ENCODE results near the gene AIG1.

DNA sequence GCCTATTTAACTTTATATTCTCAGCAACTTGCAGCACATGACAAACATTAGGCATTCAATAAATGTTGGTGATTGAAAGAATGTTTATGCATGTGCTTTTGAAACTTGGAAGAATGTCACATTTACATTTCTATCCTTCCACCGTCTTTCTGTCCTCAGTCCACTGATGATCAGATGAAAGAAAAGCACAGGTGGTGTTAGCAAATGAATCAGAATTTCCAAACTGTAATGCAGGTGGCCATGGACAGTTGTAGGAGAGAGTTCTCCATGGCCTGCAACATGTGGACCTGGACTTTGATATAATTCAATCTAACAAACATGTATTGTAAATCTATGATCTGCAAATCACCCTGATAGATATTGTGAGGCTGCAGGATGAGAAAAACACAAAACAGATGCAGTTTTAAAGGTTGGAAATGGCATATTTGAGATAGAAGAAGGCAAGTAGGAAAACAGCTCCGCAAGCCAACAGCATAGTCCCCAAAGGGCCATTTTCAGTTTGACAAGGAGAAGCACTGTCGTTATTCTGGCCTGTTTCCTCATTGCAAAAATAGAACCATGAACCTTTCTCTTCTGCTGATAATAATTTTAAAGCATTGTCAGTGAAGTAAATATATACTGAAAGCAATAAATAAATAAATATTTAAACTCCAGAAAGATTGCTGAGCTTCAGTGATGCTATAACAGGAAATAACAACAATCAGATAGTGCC lies 119.4 kb downstream of the AIG1 start:
- TF ChIP-seq, protein P1, sequence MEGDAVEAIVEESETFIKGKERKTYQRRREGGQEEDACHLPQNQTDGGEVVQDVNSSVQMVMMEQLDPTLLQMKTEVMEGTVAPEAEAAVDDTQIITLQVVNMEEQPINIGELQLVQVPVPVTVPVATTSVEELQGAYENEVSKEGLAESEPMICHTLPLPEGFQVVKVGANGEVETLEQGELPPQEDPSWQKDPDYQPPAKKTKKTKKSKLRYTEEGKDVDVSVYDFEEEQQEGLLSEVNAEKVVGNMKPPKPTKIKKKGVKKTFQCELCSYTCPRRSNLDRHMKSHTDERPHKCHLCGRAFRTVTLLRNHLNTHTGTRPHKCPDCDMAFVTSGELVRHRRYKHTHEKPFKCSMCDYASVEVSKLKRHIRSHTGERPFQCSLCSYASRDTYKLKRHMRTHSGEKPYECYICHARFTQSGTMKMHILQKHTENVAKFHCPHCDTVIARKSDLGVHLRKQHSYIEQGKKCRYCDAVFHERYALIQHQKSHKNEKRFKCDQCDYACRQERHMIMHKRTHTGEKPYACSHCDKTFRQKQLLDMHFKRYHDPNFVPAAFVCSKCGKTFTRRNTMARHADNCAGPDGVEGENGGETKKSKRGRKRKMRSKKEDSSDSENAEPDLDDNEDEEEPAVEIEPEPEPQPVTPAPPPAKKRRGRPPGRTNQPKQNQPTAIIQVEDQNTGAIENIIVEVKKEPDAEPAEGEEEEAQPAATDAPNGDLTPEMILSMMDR (conservative IDR thresholded peaks at IDR 0.05; ENCODE audit: low read depth, low read length): no peak
- TF ChIP-seq POLR2A (IDR thresholded peaks at IDR 0.05; ENCODE audit: low read depth, low read length) (no peak), MXI1 (IDR thresholded peaks at IDR 0.05; ENCODE audit: borderline replicate concordance, low read depth, low read length) (no peak), SMC3 (IDR thresholded peaks at IDR 0.05; ENCODE audit: low read depth, low read length) (no peak), RCOR1 (IDR thresholded peaks at IDR 0.05; ENCODE audit: insufficient replicate concordance, low read length) (no peak), RAD21 (IDR thresholded peaks at IDR 0.05; ENCODE audit: low read length) (no peak), FOS (IDR thresholded peaks at IDR 0.05; ENCODE audit: low read depth, low read length) (no peak), MAZ (IDR thresholded peaks at IDR 0.05; ENCODE audit: borderline replicate concordance, low read depth, low read length) (no peak), CEBPB (IDR thresholded peaks at IDR 0.05; ENCODE audit: low read depth, low read length) (no peak), RFX5 (IDR thresholded peaks at IDR 0.05; ENCODE audit: low read depth, low read length) (no peak)
- TF ChIP-seq, protein P2, sequence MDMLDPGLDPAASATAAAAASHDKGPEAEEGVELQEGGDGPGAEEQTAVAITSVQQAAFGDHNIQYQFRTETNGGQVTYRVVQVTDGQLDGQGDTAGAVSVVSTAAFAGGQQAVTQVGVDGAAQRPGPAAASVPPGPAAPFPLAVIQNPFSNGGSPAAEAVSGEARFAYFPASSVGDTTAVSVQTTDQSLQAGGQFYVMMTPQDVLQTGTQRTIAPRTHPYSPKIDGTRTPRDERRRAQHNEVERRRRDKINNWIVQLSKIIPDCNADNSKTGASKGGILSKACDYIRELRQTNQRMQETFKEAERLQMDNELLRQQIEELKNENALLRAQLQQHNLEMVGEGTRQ (IDR thresholded peaks at IDR 0.05; ENCODE audit: low read depth, low read length): no peak
- TF ChIP-seq, protein P3, sequence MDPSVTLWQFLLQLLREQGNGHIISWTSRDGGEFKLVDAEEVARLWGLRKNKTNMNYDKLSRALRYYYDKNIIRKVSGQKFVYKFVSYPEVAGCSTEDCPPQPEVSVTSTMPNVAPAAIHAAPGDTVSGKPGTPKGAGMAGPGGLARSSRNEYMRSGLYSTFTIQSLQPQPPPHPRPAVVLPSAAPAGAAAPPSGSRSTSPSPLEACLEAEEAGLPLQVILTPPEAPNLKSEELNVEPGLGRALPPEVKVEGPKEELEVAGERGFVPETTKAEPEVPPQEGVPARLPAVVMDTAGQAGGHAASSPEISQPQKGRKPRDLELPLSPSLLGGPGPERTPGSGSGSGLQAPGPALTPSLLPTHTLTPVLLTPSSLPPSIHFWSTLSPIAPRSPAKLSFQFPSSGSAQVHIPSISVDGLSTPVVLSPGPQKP (IDR thresholded peaks at IDR 0.05; ENCODE audit: borderline replicate concordance, low read depth, low read length): no peak
